ENCODE measurements around the gene BEND3.

- TF ChIP-seq CTCF (IDR thresholded peaks at IDR 0.05) (no peak), POLR2A (IDR thresholded peaks at IDR 0.05) (no peak), EP300 (IDR thresholded peaks at IDR 0.05) (no peak)
Measured at GRCh38 chr6:107108201-107108890, 7.0 kb downstream of the BEND3 start.

All from sigmoid colon (tissue), 4 donors.